GM19324 (cell line): ENCODE data around the gene CLK3.
A peak's percentile ranks its signal among the peaks of the same experiment; 100 is the strongest.

ENCODE experiments used
- ATAC-seq: cut with Tn5 transposase; IDR thresholded peaks from one replicate; pipeline ENCODE4 v1.9.1; 2021; ENCODE audit warnings: mild to moderate bottlenecking, moderate library complexity; ENCODE audit not compliant: unreplicated experiment, low FRiP score

Gene CLK3

GRCh38 chr15:74603026-74603788, 12.4 kb upstream of the CLK3 start:
- ATAC-seq: no peak

DNA sequence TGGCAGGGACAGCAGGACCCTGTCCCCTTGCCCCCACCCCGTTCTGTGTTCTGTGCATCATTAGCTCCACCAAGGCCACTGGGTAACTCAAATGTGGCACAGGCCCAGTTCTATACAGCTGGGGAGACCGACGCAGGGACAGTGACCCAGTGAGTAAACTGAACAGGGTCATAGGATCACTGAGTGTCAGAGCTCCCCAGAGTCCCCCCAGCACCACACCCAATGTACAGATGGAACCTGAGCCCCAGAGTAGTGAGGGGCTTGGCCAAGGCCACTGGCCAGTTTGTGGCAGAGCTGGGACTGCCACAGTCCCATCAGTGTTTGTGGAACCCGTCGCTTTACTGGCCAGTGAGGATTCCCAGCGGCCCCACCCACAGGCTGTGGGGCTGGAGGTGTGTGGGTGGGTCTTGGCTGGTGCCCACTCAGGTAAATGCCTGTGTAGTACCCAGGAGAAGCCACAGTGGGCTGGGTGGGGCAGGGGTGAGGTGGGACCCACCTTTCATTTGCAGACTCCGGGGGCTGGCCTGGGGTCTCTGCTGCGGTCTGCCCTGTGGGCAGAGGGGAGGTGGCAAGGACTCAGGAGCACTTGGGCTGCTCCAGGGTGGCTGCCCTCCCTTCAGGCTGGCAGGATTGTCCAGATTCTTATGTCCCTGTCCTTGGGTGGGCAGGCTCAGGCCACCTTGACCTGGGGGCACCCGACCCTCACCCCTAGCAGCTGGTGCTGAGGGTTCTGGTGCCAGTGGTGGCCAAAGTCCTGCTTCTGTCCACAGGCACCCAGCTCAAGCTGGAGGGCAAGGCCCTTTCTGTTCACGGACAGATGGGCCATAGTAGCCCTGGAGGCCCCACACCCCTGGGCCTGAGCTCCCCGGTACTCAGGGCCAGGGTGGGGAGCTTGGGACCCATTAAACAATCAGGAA, 11.6 kb upstream of the CLK3 start:
- no peak for ATAC-seq

DNA sequence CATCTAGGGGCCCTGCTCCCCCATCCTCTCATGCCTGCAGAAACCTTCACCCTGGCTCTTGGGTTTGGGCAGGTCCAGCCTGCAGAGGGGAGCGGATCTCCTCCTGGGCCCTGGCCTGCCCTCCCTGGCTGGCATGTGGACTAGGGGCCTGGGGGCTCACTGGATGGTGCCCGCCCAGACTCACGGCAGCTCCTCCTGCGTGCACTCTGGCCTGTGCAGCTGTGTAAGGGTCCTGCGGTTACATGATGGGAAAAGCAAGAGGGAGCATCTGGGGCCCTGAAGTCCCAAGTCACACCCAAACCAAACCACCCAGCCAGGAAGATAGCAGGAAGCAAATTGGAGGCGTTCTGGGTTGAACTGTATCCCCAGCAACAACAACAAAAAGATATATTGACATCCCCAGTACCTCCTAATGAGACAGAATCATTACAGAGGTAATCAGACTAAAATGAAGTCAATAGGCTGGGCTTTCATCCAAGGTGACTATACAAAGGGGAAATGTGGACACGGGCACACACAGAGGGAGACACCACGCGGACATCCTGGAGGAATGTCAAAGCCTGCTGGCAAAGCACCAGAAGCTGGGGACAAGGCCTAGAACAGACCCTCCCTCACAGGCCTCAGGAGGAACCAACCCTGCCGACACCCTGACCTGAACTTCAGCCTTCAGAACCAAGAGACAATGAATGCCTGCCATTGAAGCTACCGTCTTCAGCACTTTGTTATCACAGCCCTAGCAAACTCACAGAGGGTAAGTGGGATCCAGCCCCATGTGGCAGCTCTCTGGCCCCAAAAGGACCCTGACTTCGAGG, 10.4 kb upstream of the CLK3 start:
- no peak for ATAC-seq

DNA sequence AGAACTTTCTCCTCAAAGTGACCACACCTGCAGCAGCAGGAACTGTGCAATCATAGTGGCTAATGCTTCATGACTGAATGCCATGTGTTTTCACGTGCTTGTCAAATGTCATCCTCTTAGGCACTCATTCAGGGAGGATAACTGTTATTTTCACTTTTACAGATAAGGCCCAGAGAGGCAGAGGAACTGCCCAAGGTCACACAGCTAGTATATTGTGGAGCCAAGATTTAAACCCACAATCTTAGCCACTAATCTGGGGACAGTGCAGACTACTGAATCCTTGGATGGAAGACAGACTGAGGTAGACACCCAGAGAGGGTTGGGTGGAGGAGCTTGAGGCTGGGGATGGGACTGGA, 9.9 kb upstream of the CLK3 start:
- no peak for ATAC-seq

DNA sequence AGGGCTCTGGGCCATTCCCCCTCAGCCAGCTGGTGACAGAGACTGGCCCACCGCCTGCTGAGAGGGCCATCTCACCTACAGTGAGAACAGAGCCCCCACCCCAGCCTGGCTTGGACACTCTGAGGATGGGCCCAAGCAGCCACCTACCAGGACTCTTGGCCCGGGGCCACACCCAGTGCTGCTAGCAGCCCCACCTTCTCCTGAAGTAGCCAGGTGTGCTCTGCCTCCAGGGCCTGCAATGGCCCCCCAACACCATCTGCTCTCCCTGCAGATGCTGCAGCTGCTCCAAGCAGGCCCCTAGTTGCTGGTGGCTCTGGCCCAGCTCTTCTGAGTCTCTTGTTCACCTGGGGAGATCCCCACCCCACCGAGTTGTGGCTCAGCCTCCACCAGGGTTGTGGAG, 6.8 kb upstream of the CLK3 start:
- no peak for ATAC-seq

GRCh38 chr15:74609938-74610301, 5.7 kb upstream of the CLK3 start:
- ATAC-seq: no peak

GRCh38 chr15:74610302-74610951, 5.2 kb upstream of the CLK3 start:
- no peak for ATAC-seq

DNA sequence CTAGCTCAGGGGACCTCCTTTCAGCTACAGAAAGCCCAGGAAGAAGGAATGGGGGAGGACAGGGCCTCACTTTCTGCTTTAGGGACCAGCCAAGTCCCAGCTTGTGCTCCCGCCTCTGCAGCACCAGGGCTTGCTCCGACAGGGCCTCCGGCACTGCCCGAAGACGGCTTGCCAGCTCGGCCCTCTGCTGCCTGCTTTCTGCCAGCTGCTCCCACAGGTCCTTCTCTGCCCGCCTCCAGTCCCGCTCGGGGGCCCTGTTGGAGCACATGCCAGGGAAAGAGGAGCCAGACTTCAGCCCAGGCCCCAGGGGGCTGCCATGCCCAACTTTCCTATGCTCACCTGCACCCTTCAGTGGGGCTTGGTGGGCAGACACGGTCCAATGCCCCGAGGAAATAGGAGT, 4.3 kb upstream of the CLK3 start:
- no peak for ATAC-seq

DNA sequence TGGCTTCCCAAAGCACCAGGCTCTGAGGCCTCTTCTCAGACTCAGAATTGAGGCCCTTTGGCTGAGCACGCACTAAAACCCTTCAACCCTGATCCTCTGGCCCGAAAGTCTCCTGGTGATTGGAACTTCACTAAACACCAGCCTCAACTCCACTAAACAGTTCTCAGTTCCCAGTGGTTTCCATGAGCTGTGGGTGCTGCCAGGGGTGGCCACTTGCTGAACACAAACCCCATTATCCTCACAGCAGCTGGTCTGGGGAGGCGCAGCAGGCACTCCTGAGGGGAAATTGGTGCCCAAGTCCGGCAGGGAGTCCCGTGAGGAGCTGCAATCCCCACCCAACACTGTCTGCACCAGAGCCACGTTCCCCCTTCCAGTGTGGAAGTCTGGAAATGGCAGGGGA, 3.8 kb upstream of the CLK3 start:
- no peak for ATAC-seq

DNA sequence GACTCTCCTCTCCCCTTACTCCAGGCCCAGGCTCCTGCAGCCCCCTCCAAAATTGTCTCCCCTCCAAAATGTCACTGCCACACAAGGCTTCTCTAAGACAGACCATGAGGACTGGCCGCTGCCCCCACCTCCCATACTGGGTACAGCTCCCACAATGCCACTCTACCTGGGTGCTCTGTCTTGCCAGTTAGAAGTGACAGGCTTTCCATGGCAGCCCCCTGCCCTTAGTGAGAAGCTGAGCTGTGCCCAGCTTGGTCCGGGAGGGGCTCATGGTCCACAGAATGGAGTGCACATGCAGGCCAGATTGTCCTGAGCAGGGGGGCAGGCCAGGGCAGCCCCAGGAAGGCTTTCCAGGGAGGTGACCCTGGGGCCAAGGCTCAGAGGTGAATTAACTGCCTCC, 3.0 kb upstream of the CLK3 start:
- no peak for ATAC-seq

DNA sequence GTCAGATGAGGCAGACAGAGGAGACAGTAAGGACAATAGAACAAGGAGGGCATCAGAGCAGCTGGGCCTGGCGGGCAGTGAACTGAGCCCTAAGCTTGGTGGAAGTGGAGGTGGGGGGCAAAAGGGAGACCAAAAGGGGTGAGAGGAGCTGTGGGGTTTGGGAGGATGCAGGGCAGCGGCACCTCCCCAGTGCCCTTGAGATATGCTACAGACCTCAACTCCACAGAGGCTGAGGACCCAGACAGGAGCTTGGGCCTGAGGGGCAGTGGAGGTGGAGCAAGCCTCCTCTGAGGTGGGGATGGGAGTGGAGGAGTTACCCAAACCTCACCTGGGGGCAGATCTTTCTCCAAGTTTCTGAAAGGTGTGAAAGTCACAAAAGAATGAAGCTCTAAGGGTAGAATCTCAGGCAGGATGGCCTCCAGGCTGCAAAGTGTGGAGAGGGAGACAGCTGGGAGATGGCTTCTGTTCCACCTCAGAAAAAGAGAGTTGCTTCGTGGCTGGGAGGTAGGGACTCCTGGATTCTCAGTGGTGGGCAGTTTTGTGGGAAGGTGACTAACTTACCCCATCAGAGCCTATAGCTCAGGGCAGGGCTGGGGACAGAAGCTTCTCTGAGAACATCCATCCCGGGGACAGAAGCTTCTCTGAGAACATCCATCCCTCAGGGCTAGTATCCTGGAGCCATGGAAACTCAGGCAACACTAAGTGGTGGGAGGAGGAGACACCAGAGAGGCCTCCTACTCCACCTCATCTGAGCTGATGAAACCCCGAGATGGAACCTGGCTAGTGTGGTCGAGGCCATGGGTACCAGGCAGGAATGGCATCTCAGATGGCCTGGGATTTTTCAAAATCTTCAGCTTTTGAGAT, 2.3 kb upstream of the CLK3 start:
- ATAC-seq: no peak

DNA sequence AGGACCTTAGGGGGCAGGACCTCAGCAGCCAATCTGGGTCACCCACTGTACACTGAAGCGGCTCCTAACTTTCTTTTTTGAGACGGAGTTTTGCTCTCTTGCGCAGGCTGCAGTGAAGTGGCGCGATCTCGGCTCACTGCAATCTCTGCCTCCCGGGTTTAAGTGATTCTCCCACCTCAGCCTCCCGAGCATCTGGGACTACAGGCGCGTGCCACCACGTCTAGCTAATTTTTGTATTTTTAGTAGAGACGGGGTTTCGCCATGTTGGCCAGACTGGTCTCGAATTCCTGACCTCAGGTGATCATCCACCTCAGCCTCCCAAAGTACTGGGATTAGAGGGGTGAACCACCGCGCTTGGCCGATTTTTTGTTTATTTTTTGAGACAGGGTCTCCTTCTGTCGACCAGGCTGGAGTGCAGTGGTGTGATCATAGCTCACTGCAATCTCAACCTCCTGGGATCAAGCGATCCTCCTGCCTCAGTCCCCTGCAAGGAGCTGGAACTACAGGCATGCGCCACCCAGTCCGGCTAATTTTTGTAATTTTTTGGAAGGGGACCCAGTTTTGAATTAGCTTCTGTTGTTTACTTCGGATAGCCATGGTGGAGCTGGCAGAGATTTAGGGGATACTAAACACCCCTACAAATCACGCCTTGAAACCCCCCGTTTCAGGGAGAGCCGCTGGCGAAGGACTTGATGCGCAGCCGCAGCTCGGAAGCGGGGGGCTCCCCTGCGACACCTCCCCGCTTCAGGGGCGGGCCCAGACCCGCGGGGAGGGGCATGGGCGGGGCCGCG, 1.5 kb upstream of the CLK3 start:
- no peak for ATAC-seq

DNA sequence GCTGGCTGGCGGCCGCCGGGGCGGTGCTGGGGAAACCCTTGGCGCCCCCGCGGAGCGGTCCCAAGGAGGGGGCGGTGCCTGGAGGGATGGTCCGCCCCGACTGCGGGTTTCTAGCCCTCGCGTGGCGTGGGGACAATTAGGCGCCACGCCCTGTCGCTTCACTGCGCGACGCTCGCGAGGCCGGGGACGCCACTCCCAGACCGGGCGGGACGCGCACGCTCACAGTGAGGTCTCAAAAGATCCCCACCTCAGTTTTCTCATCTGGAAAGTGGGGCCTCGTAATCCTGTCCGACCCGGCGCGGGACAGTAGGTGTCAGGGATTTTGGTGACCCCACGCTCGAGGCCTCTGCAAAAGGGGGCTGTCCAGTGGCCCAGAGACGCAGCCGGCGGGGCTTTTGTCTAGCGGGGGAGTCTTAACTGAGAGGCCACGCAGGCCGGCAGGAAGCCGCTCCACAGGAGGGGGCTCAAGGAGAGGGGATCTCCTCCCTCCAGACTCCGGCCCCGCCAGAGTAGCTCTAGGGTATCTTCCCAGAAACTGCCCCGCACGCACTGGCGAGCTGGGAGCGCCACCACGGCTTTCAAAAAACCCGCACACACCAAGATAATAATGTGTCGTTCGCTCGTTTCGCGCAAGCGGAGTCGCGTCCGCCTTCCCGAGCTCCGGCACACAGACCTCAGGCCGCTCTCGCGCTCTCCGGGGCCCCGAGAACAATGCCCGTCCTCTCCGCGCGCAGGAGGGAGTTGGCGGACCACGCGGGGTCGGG, 710 bp upstream of the CLK3 start:
- peak; percentile 52 for ATAC-seq

GRCh38 chr15:74616366-74616939, 817 bp downstream of the CLK3 start:
- no peak for ATAC-seq

DNA sequence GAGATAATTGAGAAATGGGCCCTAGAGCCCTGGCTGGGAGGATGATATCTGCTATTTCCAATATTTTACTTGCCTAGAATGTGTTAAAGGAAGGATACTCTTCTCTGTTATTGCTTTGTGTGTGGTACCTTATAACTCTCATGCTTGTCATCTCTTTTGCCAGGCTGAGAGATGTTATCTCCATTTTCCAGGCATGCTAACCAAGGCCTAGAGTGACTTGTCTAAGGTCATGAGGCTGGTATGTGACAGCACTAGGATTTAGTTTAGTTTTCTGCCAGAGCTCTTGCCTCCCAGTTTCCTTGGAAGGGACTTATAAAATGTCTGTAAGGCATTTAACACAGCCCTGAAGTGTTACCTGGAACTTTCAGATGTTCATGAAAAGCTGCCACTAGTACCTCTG, 1.4 kb downstream of the CLK3 start:
- no peak for ATAC-seq

DNA sequence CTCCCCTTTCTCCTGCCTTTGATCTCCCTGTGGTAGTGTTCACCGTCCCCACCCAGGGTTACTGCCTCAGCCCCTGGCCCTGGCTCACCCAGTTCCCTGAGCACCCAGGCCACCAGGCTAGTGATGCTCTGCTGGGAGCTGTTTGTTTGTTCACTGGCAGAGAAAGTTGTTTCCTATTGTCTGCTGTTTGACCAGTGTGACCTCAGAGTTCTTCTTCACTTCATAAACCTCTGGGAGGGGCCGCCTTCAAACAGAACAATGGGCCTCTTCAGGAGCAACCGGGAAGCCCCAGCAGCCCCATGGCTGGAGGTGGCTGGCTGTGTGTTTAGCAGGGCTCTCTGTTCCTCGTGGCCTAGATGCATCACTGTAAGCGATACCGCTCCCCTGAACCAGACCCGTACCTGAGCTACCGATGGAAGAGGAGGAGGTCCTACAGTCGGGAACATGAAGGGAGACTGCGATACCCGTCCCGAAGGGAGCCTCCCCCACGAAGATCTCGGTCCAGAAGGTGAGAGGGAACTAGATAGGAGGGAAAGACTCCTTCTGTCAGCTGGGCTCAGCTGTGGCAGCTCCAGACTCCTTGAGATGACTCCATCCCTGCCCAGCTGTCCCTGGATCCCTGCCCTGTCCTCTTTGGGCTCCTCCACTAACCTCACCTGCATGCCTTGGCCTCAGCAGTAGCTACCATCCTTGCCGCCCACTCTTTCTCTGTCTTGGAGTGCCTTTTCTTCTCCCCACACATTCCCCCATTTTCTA, 3.4 kb downstream of the CLK3 start:
- no peak for ATAC-seq
